ENCODE results near the gene RAB35. TPM values are rescaled to one million over a fixed set of nuclear protein-coding genes. Genes with fewer than 3 reads are reported as not detected.

The RAB35 gene
- total and polyA plus RNA-seq, 2 experiments from 2014 or later: 9.9 to 16.9 TPM

GRCh38 chr12:120089105-120089504 is 27.4 kb downstream of the RAB35 start (continued):
- TF ChIP-seq ZNF462 (CRISPR knock-in tag; IDR thresholded peaks at IDR 0.05) (no peak), ZNF331 (CRISPR knock-in tag; IDR thresholded peaks at IDR 0.05; ENCODE audit: low read depth) (no peak), NANOG (IDR thresholded peaks at IDR 0.05; ENCODE audit: borderline replicate concordance) (no peak)

GRCh38 chr12:120086801-120087621 is 29.5 kb downstream of the RAB35 start:
- peak overlapping the region; percentile 76 for H3K4me2 ChIP-seq
- ATAC-seq (peak; percentile 92), DNase-seq (ENCODE audit: low spot score) (peak; percentile 100)
- no peaks in the 10 kb centered on the region for H3K27me3 ChIP-seq (ENCODE audit: insufficient read depth)
- Mint-ChIP-seq H3K4me3 (peak overlapping the region; percentile 70), H3K27me3 (ENCODE audit: insufficient read depth, low read depth, poor library complexity) (peaks cover 16% of the 10 kb centered on the region), H3K36me3 (ENCODE audit: low read depth) (peaks cover 32% of the 10 kb centered on the region), H3K9me3 (no peaks in the 10 kb centered on the region; the same call in 2 of the 3 replicates), H3K4me1 (peaks cover 52% of the 10 kb centered on the region), H3K27ac (peak overlapping the region; percentile 100)
- H2AFZ ChIP-seq: no peak overlapping the region
- peak overlapping the region; percentile 48 for H3K4me3 ChIP-seq
- no peaks in the 10 kb centered on the region for H3K36me3 ChIP-seq (ENCODE audit: insufficient read depth)
- no peaks in the 10 kb centered on the region for H3K9me2 ChIP-seq (ENCODE audit: insufficient read depth)
- no peaks in the 10 kb centered on the region for H3K79me2 ChIP-seq (replicated peaks; ENCODE audit: insufficient read depth)
- TF ChIP-seq CREB1 (CRISPR knock-in tag; IDR thresholded peaks at IDR 0.05; ENCODE audit: low read depth) (peak; percentile 88), STAT1 (IDR thresholded peaks at IDR 0.05; ENCODE audit: unreplicated experiment) (no peak), NANOG (IDR thresholded peaks at IDR 0.05; ENCODE audit: borderline replicate concordance) (no peak), EZH2phosphoT487 (IDR thresholded peaks at IDR 0.05; ENCODE audit: unreplicated experiment) (no peak), POLR2AphosphoS5 (IDR thresholded peaks at IDR 0.05; ENCODE audit: low read depth) (peak; percentile 77), CTCF (conservative IDR thresholded peaks at IDR 0.05; ENCODE audit: low read depth in 2 of 2) (peak; percentile 83 to 95)
- H3F3A ChIP-seq (replicated peaks; ENCODE audit: low read depth): peaks cover 22% of the 10 kb centered on the region
- H3K27ac ChIP-seq (ENCODE audit: low read depth): peak overlapping the region; percentile 89
- H3K4me1 ChIP-seq (ENCODE audit: insufficient read depth): peaks cover 22% of the 10 kb centered on the region
- H4K20me1 ChIP-seq (replicated peaks; ENCODE audit: insufficient read depth): no peaks in the 10 kb centered on the region

Measured in GM23338 (cell line).